MM.1S (cell line): Measurements from ENCODE around the gene CAPS.

ENCODE experiments used
- DNase-seq: peaks from one replicate; pipeline ENCODE4 v3.0.0-alpha.2; 2015
- H2AFZ ChIP-seq: fragments of 300-600 bp; sonication (generic); 2 replicates; pipeline ENCODE4 v1.6.0; 2016; ENCODE audit warnings: antibody characterized with exemption, low read length
- H3F3A ChIP-seq: fragments of 300-600 bp; sonication (generic); 2 replicates; pipeline ENCODE4 v1.6.1; 2016; ENCODE audit warnings: mild to moderate bottlenecking, antibody characterized with exemption, low read length, moderate library complexity, mixed read lengths; ENCODE audit not compliant: insufficient read depth
- H3K27ac ChIP-seq: fragments of 300-600 bp; sonication (generic); 2 replicates; pipeline ENCODE4 v1.5.1; 2016; ENCODE audit warnings: mild to moderate bottlenecking, low read length
- H3K27me3 ChIP-seq: fragments of 300-600 bp; sonication (generic); replicated peaks from 2 replicates; pipeline ENCODE4 v1.6.0; 2016; ENCODE audit warnings: low read length; ENCODE audit not compliant: insufficient read depth
- H3K36me3 ChIP-seq: fragments of 300-600 bp; sonication (generic); replicated peaks from 2 replicates; pipeline ENCODE4 v1.6.1; 2016; ENCODE audit warnings: mild to moderate bottlenecking, low read length, mixed read lengths; ENCODE audit not compliant: insufficient read depth
- H3K4me1 ChIP-seq: fragments of 300-600 bp; sonication (generic); 2 replicates; pipeline ENCODE4 v1.6.1; 2016; ENCODE audit warnings: low read length, mixed read lengths
- H3K4me2 ChIP-seq: fragments of 300-600 bp; sonication (generic); 2 replicates; pipeline ENCODE4 v1.6.0; 2016; ENCODE audit warnings: low read depth, low read length
- H3K4me3 ChIP-seq: fragments of 300-600 bp; sonication (generic); 2 replicates; pipeline ENCODE4 v1.5.1; 2016; ENCODE audit warnings: low read length, mixed read lengths
- H3K79me2 ChIP-seq: fragments of 300-600 bp; sonication (generic); 2 replicates; pipeline ENCODE4 v1.6.1; 2016; ENCODE audit warnings: mixed run types, low read length, mixed read lengths
- H3K9ac ChIP-seq: fragments of 300-600 bp; sonication (generic); 2 replicates; pipeline ENCODE4 v1.6.1; 2016; ENCODE audit warnings: low read length, mixed read lengths
- H3K9me2 ChIP-seq: fragments of 300-600 bp; sonication (generic); replicated peaks from 2 replicates; pipeline ENCODE4 v1.6.1; 2016; ENCODE audit warnings: mild to moderate bottlenecking, low read length, mixed read lengths; ENCODE audit not compliant: insufficient read depth
- H3K9me3 ChIP-seq: fragments of 300-600 bp; sonication (generic); replicated peaks from 2 replicates; pipeline ENCODE4 v1.6.1; 2016; ENCODE audit warnings: mild to moderate bottlenecking, low read length, mixed read lengths; ENCODE audit not compliant: insufficient read depth
- H4K20me1 ChIP-seq: fragments of 300-600 bp; sonication (generic); 2 replicates; pipeline ENCODE4 v1.6.1; 2016; ENCODE audit warnings: mild to moderate bottlenecking, low read length, moderate library complexity, mixed read lengths; ENCODE audit not compliant: insufficient read depth
- CTCF ChIP-seq: fragments of 300-600 bp; sonication (generic); IDR thresholded peaks from 2 replicates; pipeline ENCODE4 v1.5.1; 2016; ENCODE audit warnings: antibody characterized with exemption, low read length, mixed read lengths
- EZH2 ChIP-seq: fragments of 300-600 bp; sonication (generic); optimal IDR thresholded peaks from 2 replicates; pipeline ENCODE3; 2017; ENCODE audit warnings: low read depth, mild to moderate bottlenecking, antibody characterized with exemption, low read length, mixed read lengths
- EZH2phosphoT487 ChIP-seq: fragments of 300-600 bp; sonication (generic); IDR thresholded peaks from 2 replicates; pipeline ENCODE4 v1.6.1; 2018; ENCODE audit warnings: antibody characterized with exemption, low read length

Gene CAPS

GRCh38 chr19:5895890-5896289 is 18.2 kb upstream of the CAPS start:
- Histone ChIP-seq H3K4me1 (no peaks in the 10 kb centered on the region), H3K4me2 (no peak overlapping the region), H3K27me3 (0 out of 2 replicates have a peak, but pooled peaks cover 4% of the 10 kb centered on the region), H3K4me3 (no peak overlapping the region), H2AFZ (no peak overlapping the region), H3K79me2 (peaks cover 38% of the 10 kb centered on the region), H3K9me2 (no peaks in the 10 kb centered on the region), H4K20me1 (peaks cover 21% of the 10 kb centered on the region), H3K36me3 (peaks cover 4% of the 10 kb centered on the region; the same call in 1 of the 2 replicates), H3K27ac (no peak overlapping the region), H3K9ac (no peak overlapping the region), H3K9me3 (no peaks in the 10 kb centered on the region), H3F3A (no peaks in the 10 kb centered on the region)
- no peak for DNase-seq
- no peak for TF ChIP-seq EZH2
- TF ChIP-seq CTCF: no peak
- no peak for TF ChIP-seq EZH2phosphoT487

- no peak overlapping the region for H3K4me2 ChIP-seq
- no peak overlapping the region for H2AFZ ChIP-seq
- H3K9me2 ChIP-seq: no peaks in the 10 kb centered on the region
- DNase-seq: no peak
- peaks cover 4% of the 10 kb centered on the region; the same call in 1 of the 2 replicates for H3K36me3 ChIP-seq
- no peak overlapping the region for H3K9ac ChIP-seq
- no peak overlapping the region for H3K4me3 ChIP-seq
- H4K20me1 ChIP-seq: peaks cover 25% of the 10 kb centered on the region
- H3K4me1 ChIP-seq: no peaks in the 10 kb centered on the region
- no peaks in the 10 kb centered on the region for H3K9me3 ChIP-seq
- TF ChIP-seq EZH2 (no peak), EZH2phosphoT487 (no peak), CTCF (no peak)
- H3F3A ChIP-seq: no peaks in the 10 kb centered on the region
- 0 out of 2 replicates have a peak, but pooled peaks cover under 1% of the 10 kb centered on the region for H3K27me3 ChIP-seq
- no peak overlapping the region for H3K27ac ChIP-seq
- peaks cover 44% of the 10 kb centered on the region for H3K79me2 ChIP-seq
These were observed 17.5 kb upstream of the CAPS start for GRCh38 chr19:5896365-5897076.

- peaks cover 52% of the 10 kb centered on the region for H3K79me2 ChIP-seq
- H3F3A ChIP-seq: no peaks in the 10 kb centered on the region
- H3K4me1 ChIP-seq: peaks cover 3% of the 10 kb centered on the region; the same call in 1 of the 2 replicates
- H3K4me3 ChIP-seq: no peak overlapping the region
- no peaks in the 10 kb centered on the region for H3K9me2 ChIP-seq
- H4K20me1 ChIP-seq: peaks cover 25% of the 10 kb centered on the region
- no peaks in the 10 kb centered on the region for H3K9me3 ChIP-seq
- TF ChIP-seq EZH2: no peak
- no peak; the same call in 1 of the 2 replicates for TF ChIP-seq CTCF
- no peak for TF ChIP-seq EZH2phosphoT487
- no peak overlapping the region for H3K9ac ChIP-seq
- no peaks in the 10 kb centered on the region for H3K27me3 ChIP-seq
- H2AFZ ChIP-seq: no peak overlapping the region
- no peak for DNase-seq
- H3K4me2 ChIP-seq: no peak overlapping the region
- peaks cover 4% of the 10 kb centered on the region; the same call in 1 of the 2 replicates for H3K36me3 ChIP-seq
- no peak overlapping the region for H3K27ac ChIP-seq
These were observed 16.7 kb upstream of the CAPS start for GRCh38 chr19:5897189-5897969.
